ENCODE results near the gene CPA2. TPM values are rescaled to one million over a fixed set of nuclear protein-coding genes. Genes with fewer than 3 reads are reported as not detected.

CPA2 gene
- total and polyA plus RNA-seq, 2 of the 4 experiments (the other 2 are of a cell fraction), result 0.05 TPM; not detected in 1

DNA sequence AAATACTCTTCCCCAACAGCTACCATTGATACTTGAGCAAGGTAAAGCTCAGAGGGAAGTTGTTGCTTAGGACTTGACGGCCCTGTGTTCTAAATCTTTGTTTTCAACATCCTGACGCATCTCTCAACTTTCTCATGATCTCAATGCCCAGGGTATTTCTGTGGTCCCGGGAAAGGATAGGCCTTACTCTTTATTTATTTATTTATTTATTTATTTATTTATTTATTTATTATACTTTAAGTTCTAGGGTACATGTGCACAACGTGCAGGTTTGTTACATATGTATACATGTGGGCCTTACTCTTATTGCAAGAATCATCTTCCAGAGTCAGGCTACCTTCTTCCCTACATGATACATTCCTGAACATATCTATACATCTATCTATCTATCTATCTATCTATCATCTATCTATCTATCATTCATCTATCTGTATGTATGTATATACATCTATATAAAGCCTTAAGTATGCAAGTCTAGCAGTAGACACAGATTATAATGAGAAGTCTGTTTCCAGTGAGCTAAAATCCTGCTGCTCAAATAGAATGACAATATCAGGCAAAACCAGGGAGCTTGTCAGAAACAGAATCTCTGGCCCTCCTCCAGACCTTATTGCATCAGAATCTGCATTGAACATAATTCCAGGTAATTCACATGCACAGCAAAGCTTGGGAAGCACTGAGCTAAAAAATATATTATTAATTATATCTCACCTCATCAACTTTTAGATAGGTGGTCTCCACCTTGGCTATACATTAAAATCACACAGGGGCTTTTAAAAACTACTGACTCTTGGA is 65.8 kb downstream of the CPA2 start:
- Histone ChIP-seq H3K36me3 (ENCODE audit: control insufficient read depth, insufficient read depth, low read length) (no peaks in the 10 kb centered on the region), H3K27me3 (ENCODE audit: control insufficient read depth, insufficient read depth, low read length) (no peaks in the 10 kb centered on the region), H2BK120ac (ENCODE audit: low read depth, low read length) (no peak overlapping the region), H4K20me1 (ENCODE audit: insufficient read depth, low read length) (no peaks in the 10 kb centered on the region), H3K27ac (ENCODE audit: insufficient read depth, low read length) (no peak overlapping the region), H4K91ac (ENCODE audit: insufficient read depth, low read depth, low read length) (no peak overlapping the region), H2AK5ac (ENCODE audit: low read depth, low read length) (no peak overlapping the region), H3K9ac (ENCODE audit: low read depth, low read length) (no peak overlapping the region), H2BK5ac (ENCODE audit: low read depth, low read length, poor library complexity, severe bottlenecking) (no peak overlapping the region), H3K4me3 (ENCODE audit: insufficient read depth, low read depth, low read length) (no peak overlapping the region), H3K9me3 (ENCODE audit: control insufficient read depth, insufficient read depth, low read length) (no peaks in the 10 kb centered on the region), H3K4me1 (ENCODE audit: control insufficient read depth, insufficient read depth, low read length) (no peaks in the 10 kb centered on the region), H2AK9ac (replicated peaks; ENCODE audit: low read depth, low read length, poor library complexity) (no peak overlapping the region), H3K14ac (replicated peaks; ENCODE audit: low read depth, low read length) (no peak overlapping the region), H3K79me1 (ENCODE audit: low read depth in 1 of 2, low read length in 2 of 2) (no peaks in the 10 kb centered on the region), H2BK15ac (ENCODE audit: low read depth, low read length) (no peak overlapping the region), H3K56ac (ENCODE audit: extremely low read depth, insufficient read depth, low read length) (no peak overlapping the region), H3K4ac (ENCODE audit: low read depth, low read length) (no peak overlapping the region), H3K23ac (ENCODE audit: low read depth, low read length) (no peak overlapping the region), H2BK20ac (ENCODE audit: low read depth, low read length) (no peak overlapping the region), H2AFZ (replicated peaks; ENCODE audit: low read length, poor library complexity) (no peak overlapping the region), H3K9me1 (ENCODE audit: insufficient read depth, low read length) (peaks cover 1% of the 10 kb centered on the region; the same call in 1 of the 2 replicates), H3K4me2 (ENCODE audit: low read depth, low read length) (no peak overlapping the region), H4K5ac (ENCODE audit: low read depth, low read length) (no peak overlapping the region), H3K18ac (ENCODE audit: low read depth, low read length) (no peak overlapping the region), H4K8ac (ENCODE audit: low read depth in 2 of 2, low read length in 2 of 2) (no peak overlapping the region)
- dilution Hi-C loops (cut with HindIII; ENCODE audit: low sequenced_read_pairs, unreplicated experiment), result no loop called here
- in situ Hi-C loops (cut with MboI; ENCODE audit: low sequenced_read_pairs), result no loop called here
- ATAC-seq (ENCODE audit: low read depth) (no peak), DNase-seq (no peak)
- WGBS, 2 experiments (ENCODE audit: extremely low coverage in 2 of 2, insufficient read length in 1 of 2), result no CpG with 5 or more reads among the region's 4 CpGs
- BruUV-seq (replicated peaks), result no TSS peak
- CTCF ChIA-PET, result interaction anchor here (1.3 kb wide), 1 partner anchor 12 kb away, joined by 3 read pairs; no protein-coding TSS in a partner anchor
- TF ChIP-seq CEBPB (IDR thresholded peaks at IDR 0.05; ENCODE audit: low read depth, low read length) (0 out of 2 replicates have a peak, but pooled peaks have one; percentile 2), MXI1 (IDR thresholded peaks at IDR 0.05; ENCODE audit: borderline replicate concordance, low read depth, low read length) (no peak), FOS (IDR thresholded peaks at IDR 0.05; ENCODE audit: low read depth, low read length) (no peak)
- TF ChIP-seq, protein P1, sequence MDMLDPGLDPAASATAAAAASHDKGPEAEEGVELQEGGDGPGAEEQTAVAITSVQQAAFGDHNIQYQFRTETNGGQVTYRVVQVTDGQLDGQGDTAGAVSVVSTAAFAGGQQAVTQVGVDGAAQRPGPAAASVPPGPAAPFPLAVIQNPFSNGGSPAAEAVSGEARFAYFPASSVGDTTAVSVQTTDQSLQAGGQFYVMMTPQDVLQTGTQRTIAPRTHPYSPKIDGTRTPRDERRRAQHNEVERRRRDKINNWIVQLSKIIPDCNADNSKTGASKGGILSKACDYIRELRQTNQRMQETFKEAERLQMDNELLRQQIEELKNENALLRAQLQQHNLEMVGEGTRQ (IDR thresholded peaks at IDR 0.05; ENCODE audit: low read depth, low read length), result no peak
- POLR2A ChIA-PET (ENCODE audit: unreplicated experiment), result no interaction called here
- intact Hi-C loops (cut with micrococcal nuclease), result no loop called here
